HepG2 (cell line): ENCODE data around the gene RGCC. TPM values are rescaled to one million over a fixed set of nuclear protein-coding genes. Genes with fewer than 3 reads are reported as not detected.

ENCODE experiments used
- ATAC-seq: fragments of 200-7000 bp; cut with Tn5 transposase; 3 replicates; pipeline ENCODE4 v1.9.1; 2020; ENCODE audit warnings: mild to moderate bottlenecking, moderate library complexity
- BruUV-seq: library from RNA; stranded (reverse); fragments of 400-500 nt; replicated peaks from 2 replicates; lab custom pipeline; 2021; lab: Mats Ljungman, UMichigan
- CTCF ChIA-PET: fragments of 300-600 bp; formaldehyde crosslinking; extraction: SDS; loops from one replicate; lab custom pipeline; 2021; ENCODE audit warnings: low total read pairs, inconsistent platforms, low intra/inter-chr PET ratio; lab: Yijun Ruan, JAX
- POLR2A ChIA-PET: fragments of 350-600 bp; sonication (Branson Sonifier 250); formaldehyde crosslinking; loops from one replicate; lab custom pipeline; 2020; ENCODE audit warnings: antibody characterized with exemption, inconsistent platforms; lab: Yijun Ruan, JAX
- DNase-seq: peaks from one replicate; pipeline ENCODE4 v3.0.0-alpha.2; 2015; ENCODE audit warnings: low spot score
- FAIRE-seq: peaks from 3 replicates; lab custom pipeline; 2011; peaks lifted over from hg19 to GRCh38; lab: Jason Lieb, UNC
- H2AFZ ChIP-seq: one replicate; pipeline ENCODE4 v1.6.1; 2011; ENCODE audit warnings: low read length, inconsistent platforms
- H3K27ac ChIP-seq: fragments of 300-600 bp; 3 replicates; pipeline ENCODE4 v1.8.0; 2011; ENCODE audit warnings: mixed run types, mild to moderate bottlenecking, mixed read lengths, low read length, inconsistent platforms; ENCODE audit not compliant: insufficient read depth; ENCODE audit errors: extremely low read length
- H3K27me3 ChIP-seq, 2 experiments: fragments of 200-600 bp in 1 of 2; 2 replicates in 1 of 2; 3 replicates in 1 of 2; pipeline versions ENCODE4 v1.6.0 to v1.8.0; 2011; ENCODE audit warnings: low read length in 2 of 2, mild to moderate bottlenecking in 2 of 2, moderate library complexity in 2 of 2, inconsistent platforms in 1 of 2; ENCODE audit not compliant: insufficient read depth in 2 of 2, control insufficient read depth in 1 of 2
- H3K36me3 ChIP-seq, 2 experiments: fragments of 200-600 bp in 1 of 2; replicated peaks in 1 of 2; 2 replicates in 1 of 2; 3 replicates in 1 of 2; pipeline versions ENCODE4 v1.5.1 to v1.8.0; 2011; ENCODE audit warnings: low read length in 2 of 2, inconsistent platforms in 1 of 2; ENCODE audit not compliant: insufficient read depth in 2 of 2, control insufficient read depth in 1 of 2
- H3K4me1 ChIP-seq: 2 replicates; pipeline ENCODE4 v1.5.1; 2012; ENCODE audit warnings: low read length, inconsistent platforms; ENCODE audit not compliant: insufficient read depth
- H3K4me2 ChIP-seq: 2 replicates; pipeline ENCODE4 v1.6.0; 2011; ENCODE audit warnings: low read depth, low read length, inconsistent platforms
- H3K4me3 ChIP-seq, 3 experiments: fragments of 200-600 bp in 1 of 3; sonication (generic), shearing (Covaris generic) in 1 of 3; replicated peaks in 1 of 3; 2 replicates each; pipeline ENCODE4 v1.5.1; 2011 to 2016; ENCODE audit warnings: low read length in 3 of 3, inconsistent platforms in 2 of 3, low read depth in 2 of 3, mild to moderate bottlenecking in 2 of 3, control low read depth in 1 of 3, mixed read lengths in 1 of 3; ENCODE audit not compliant: insufficient read depth in 1 of 3
- H3K79me2 ChIP-seq: one replicate; pipeline ENCODE4 v1.6.1; 2011; ENCODE audit warnings: low read length, inconsistent platforms; ENCODE audit not compliant: insufficient read depth
- H3K9ac ChIP-seq: 2 replicates; pipeline ENCODE4 v1.6.0; 2011; ENCODE audit warnings: mild to moderate bottlenecking, low read depth, low read length, inconsistent platforms; ENCODE audit not compliant: insufficient read depth
- H3K9me3 ChIP-seq: 2 replicates; pipeline ENCODE4 v1.5.1; 2012; ENCODE audit warnings: mild to moderate bottlenecking, low read length
- H4K20me1 ChIP-seq: 2 replicates; pipeline ENCODE4 v1.6.0; 2011; ENCODE audit warnings: inconsistent platforms, mild to moderate bottlenecking, low read length, moderate library complexity; ENCODE audit not compliant: insufficient read depth
- ATAD3A ChIP-seq: sonication (generic); formaldehyde crosslinking; IDR thresholded peaks from 2 replicates; pipeline ENCODE4 v1.4.0; 2020; ENCODE audit warnings: missing genetic modification reagents
- ERF ChIP-seq: IDR thresholded peaks from 2 replicates; pipeline ENCODE4 v1.6.1; 2018; ENCODE audit warnings: missing biosample characterization, missing genetic modification reagents
- HNRNPLL ChIP-seq: fragments of 200-400 bp; formaldehyde crosslinking; IDR thresholded peaks from 2 replicates; pipeline ENCODE4 v1.6.1; 2017; ENCODE audit warnings: mild to moderate bottlenecking, low read depth, low read length; ENCODE audit not compliant: poor library complexity, severe bottlenecking
- JDP2 ChIP-seq: sonication (generic); formaldehyde crosslinking; IDR thresholded peaks from 2 replicates; pipeline ENCODE4 v1.8.1; 2022; ENCODE audit warnings: missing genetic modification reagents, borderline replicate concordance
- MAFG ChIP-seq: sonication (generic); formaldehyde crosslinking; IDR thresholded peaks from 2 replicates; pipeline ENCODE4 v1.5.1; 2020; ENCODE audit warnings: mild to moderate bottlenecking, missing genetic modification reagents
- MBNL3 ChIP-seq: fragments of 250-450 bp; sonication (Bioruptor Pico); conservative IDR thresholded peaks from 2 replicates; pipeline ENCODE4 v1.8.0; 2022; ENCODE audit warnings: mild to moderate bottlenecking, inconsistent platforms
- PITX1 ChIP-seq: sonication (generic); formaldehyde crosslinking; IDR thresholded peaks from 2 replicates; pipeline ENCODE4 v1.5.1; 2020; ENCODE audit warnings: mild to moderate bottlenecking, missing genetic modification reagents
- RAD21 ChIP-seq: fragments of 450-650 bp; formaldehyde crosslinking; IDR thresholded peaks from 2 replicates; pipeline ENCODE4 v1.5.0; 2020; ENCODE audit warnings: mild to moderate bottlenecking
- RARG ChIP-seq: sonication (generic); formaldehyde crosslinking; IDR thresholded peaks from 2 replicates; pipeline ENCODE4 v1.4.0; 2020; ENCODE audit warnings: low read depth, mild to moderate bottlenecking, missing genetic modification reagents
- SRY ChIP-seq: sonication (generic); formaldehyde crosslinking; IDR thresholded peaks from 2 replicates; pipeline ENCODE4 v1.8.0; 2022; ENCODE audit warnings: mild to moderate bottlenecking, missing genetic modification reagents
- TCF7L2 ChIP-seq: IDR thresholded peaks from 2 replicates; pipeline ENCODE4 v1.6.1; 2011; ENCODE audit warnings: mild to moderate bottlenecking, low read depth, low read length, moderate library complexity
- ZBTB37 ChIP-seq: sonication (generic); formaldehyde crosslinking; IDR thresholded peaks from 2 replicates; pipeline ENCODE4 v1.4.0; 2020; ENCODE audit warnings: mild to moderate bottlenecking, missing genetic modification reagents
- ZBTB49 ChIP-seq: sonication (generic); formaldehyde crosslinking; IDR thresholded peaks from 2 replicates; pipeline ENCODE4 v1.4.0; 2020; ENCODE audit warnings: missing genetic modification reagents, borderline replicate concordance
- WGBS: methylation state at CpG from one replicate; pipeline ENCODE4 v1.1.6; 2017; ENCODE audit warnings: low lambda C conversion rate; 5-methylcytosine and 5-hydroxymethylcytosine counted together
- in situ Hi-C: cut with HindIII; loops from 2 replicates; pipeline ENCODE4 v1.10.0; 2017; ENCODE audit warnings: low pct_unique_long_range_greater_than_20kb; ENCODE audit not compliant: extremely low pct_ligation_motif_present
- intact Hi-C: fragments of 100-400 bp; cut with micrococcal nuclease; formaldehyde crosslinking; loops from one replicate; pipeline ENCODE4 v1.10.0; 2022; ENCODE audit not compliant: unreplicated experiment
- polyA plus RNA-seq, 8 experiments: library from polyadenylated mRNA; depleted of rRNA in 3 of 8; stranded (reverse) in 7 of 8; unstranded in 1 of 8; fragments of >200 nt; fragmentation: Illumina TruSeq in 4 of 8; extraction: Trizol in 4 of 8; gene quantifications; 2 replicates each; pipeline versions ENCODE4 v1.2.1 to v1.2.3, GENCODE V29; 2011 to 2016; ENCODE audit warnings: low read depth in 4 of 8, missing spikeins in 1 of 8, mixed read lengths in 1 of 8; ENCODE audit not compliant: insufficient read depth in 1 of 8
- total RNA-seq, 5 experiments: library from RNA; depleted of rRNA; stranded (reverse); fragments of >200 nt; fragmentation: Illumina TruSeq; extraction: Trizol; gene quantifications; 2 replicates each; pipeline ENCODE4 v1.2.3, GENCODE V29; 2016; ENCODE audit warnings: low read depth in 1 of 5

RGCC gene
- total and polyA plus RNA-seq, 2 of the 13 experiments (the other 11 are each of a cell fraction or from before 2014, with no cell fraction given) = 0.20 to 8.4 TPM

GRCh38 chr13:41411060-41411459 lies 46.3 kb upstream of the RGCC start:
- Histone ChIP-seq H3K79me2 (no peaks in the 10 kb centered on the region), H3K4me2 (no peak overlapping the region), H3K36me3 (no peaks in the 10 kb centered on the region), H3K4me3 (no peak overlapping the region), H4K20me1 (no peaks in the 10 kb centered on the region), H3K9me3 (no peaks in the 10 kb centered on the region), H3K27me3 (no peaks in the 10 kb centered on the region), H3K9ac (no peak overlapping the region), H3K4me1 (peaks cover 12% of the 10 kb centered on the region), H2AFZ (no peak overlapping the region), H3K27ac (no peak overlapping the region)
- TF ChIP-seq TCF7L2 = no peak
- in situ Hi-C loops (loop anchor here (5.0 to 25.0 kb wide), 2 partner anchors 241 to 701 kb away; no protein-coding TSS in a partner anchor), intact Hi-C loops (loop anchor here (1.0 to 5.0 kb wide), 2 partner anchors 241 to 701 kb away; no protein-coding TSS in a partner anchor)
- WGBS = 5% methylated on average over 5 of the region's 5 CpGs
- FAIRE-seq (no peak), ATAC-seq (no peak), DNase-seq (no peak)
- BruUV-seq = no TSS peak
- POLR2A ChIA-PET = no interaction called here
- CTCF ChIA-PET = interaction anchor here (1.5 kb wide), 1 partner anchor 242 kb away, joined by 3 read pairs; no protein-coding TSS in a partner anchor

GRCh38 chr13:41411522-41411921 lies 45.8 kb upstream of the RGCC start:
- no peaks in the 10 kb centered on the region for H3K27me3 ChIP-seq
- ChIA-PET POLR2A (no interaction called here), CTCF (interaction anchor here (1.5 kb wide), 1 partner anchor 242 kb away, joined by 3 read pairs; no protein-coding TSS in a partner anchor)
- no peak overlapping the region for H3K4me2 ChIP-seq
- no peaks in the 10 kb centered on the region for H3K36me3 ChIP-seq
- no peak overlapping the region for H3K9ac ChIP-seq
- H3K4me1 ChIP-seq = peaks cover 12% of the 10 kb centered on the region
- 13% methylated on average over 5 of the region's 5 CpGs for WGBS
- H2AFZ ChIP-seq = no peak overlapping the region
- FAIRE-seq (peak; percentile 32), ATAC-seq (peak; percentile 96), DNase-seq (peak; percentile 62)
- no peaks in the 10 kb centered on the region for H3K79me2 ChIP-seq
- in situ Hi-C loops (loop anchor here (5.0 to 25.0 kb wide), 2 partner anchors 241 to 701 kb away; no protein-coding TSS in a partner anchor), intact Hi-C loops (loop anchor here (1.0 to 5.0 kb wide), 2 partner anchors 241 to 701 kb away; no protein-coding TSS in a partner anchor)
- H4K20me1 ChIP-seq = no peaks in the 10 kb centered on the region
- no peak overlapping the region for H3K27ac ChIP-seq
- H3K9me3 ChIP-seq = no peaks in the 10 kb centered on the region
- BruUV-seq = no TSS peak
- no peak overlapping the region for H3K4me3 ChIP-seq
- TF ChIP-seq HNRNPLL = no peak
- no peak for TF ChIP-seq JDP2 (CRISPR knock-in tag)
- no peak for TF ChIP-seq MBNL3 (CRISPR knock-in tag)
- no peak for TF ChIP-seq RARG (CRISPR knock-in tag)
- TF ChIP-seq PITX1 (CRISPR knock-in tag) = no peak
- no peak for TF ChIP-seq ZBTB49 (CRISPR knock-in tag)
- TF ChIP-seq SRY (CRISPR knock-in tag) = no peak
- TF ChIP-seq RAD21 (CRISPR knock-in tag) = peak; percentile 65
- no peak for TF ChIP-seq MAFG (CRISPR knock-in tag)
- TF ChIP-seq ATAD3A (CRISPR knock-in tag) = no peak
- TF ChIP-seq ERF (CRISPR knock-in tag) = 0 out of 2 replicates have a peak, but pooled peaks have one; percentile 26
- TF ChIP-seq ZBTB37 (CRISPR knock-in tag) = no peak
